Naive thymus-derived CD4-positive, alpha-beta T cell (primary cell): ENCODE results near the gene PGF. TPM values are rescaled to one million over a fixed set of nuclear protein-coding genes. Genes with fewer than 3 reads are reported as not detected.

Experiments used
- ATAC-seq: fragments of 150-1000 bp; cut with Tn5 transposase; 2 replicates; pipeline ENCODE4 v1.10.0; 2021; ENCODE audit warnings: mild to moderate bottlenecking, moderate library complexity
- CTCF ChIA-PET: fragments of 350-600 bp; sonication (Branson Sonifier 250); formaldehyde crosslinking; loops from one replicate; lab custom pipeline; 2021; ENCODE audit warnings: antibody characterized with exemption; lab: Charles Lee
- POLR2A ChIA-PET: fragments of 350-600 bp; sonication (Branson Sonifier 250); formaldehyde crosslinking; loops from one replicate; lab custom pipeline; 2021; ENCODE audit warnings: antibody characterized with exemption, inconsistent platforms; lab: Charles Lee
- DNase-seq, 9 donors: peaks; one replicate each; pipeline versions ENCODE4 v3.0.0 to v3.0.0-alpha.2; 2020 to 2022; ENCODE audit warnings: mixed read lengths in 1 of 9
- H3K27ac ChIP-seq: one replicate; pipeline ENCODE4 v1.7.0; 2013; ENCODE audit warnings: mild to moderate bottlenecking, low read depth, low read length, moderate library complexity
- H3K27me3 ChIP-seq, 2 donors: one replicate each; pipeline ENCODE4 v1.7.0; 2013; ENCODE audit warnings: low read length in 2 of 2, mild to moderate bottlenecking in 2 of 2, moderate library complexity in 2 of 2; ENCODE audit not compliant: control insufficient read depth in 2 of 2, insufficient read depth in 2 of 2
- H3K36me3 ChIP-seq, 3 experiments: 1 replicate in 2 of 3; 2 replicates in 1 of 3; pipeline ENCODE4 v1.7.0; 2013; ENCODE audit warnings: low read length in 3 of 3, mild to moderate bottlenecking in 3 of 3, moderate library complexity in 1 of 3; ENCODE audit not compliant: insufficient read depth in 3 of 3, control insufficient read depth in 2 of 3
- H3K4me1 ChIP-seq, 2 donors: one replicate each; pipeline ENCODE4 v1.7.0; 2013; ENCODE audit warnings: low read length in 2 of 2, mild to moderate bottlenecking in 2 of 2, moderate library complexity in 1 of 2; ENCODE audit not compliant: control insufficient read depth in 2 of 2, insufficient read depth in 2 of 2
- H3K4me3 ChIP-seq: 2 replicates; pipeline ENCODE4 v1.7.0; 2013; ENCODE audit warnings: mild to moderate bottlenecking, low read length
- H3K9me3 ChIP-seq, 3 experiments: 1 replicate in 2 of 3; 2 replicates in 1 of 3; pipeline ENCODE4 v1.7.0; 2013; ENCODE audit warnings: low read length in 3 of 3; ENCODE audit not compliant: control insufficient read depth in 2 of 3
- H3K27ac Mint-ChIP-seq, 9 donors: one replicate each; pipeline ENCODE4 v1.8.0; 2020 to 2022; ENCODE audit warnings: mixed read lengths in 9 of 9, mild to moderate bottlenecking in 8 of 9, moderate library complexity in 5 of 9, inconsistent platforms in 2 of 9
- H3K27me3 Mint-ChIP-seq, 5 donors: one replicate each; pipeline ENCODE4 v1.8.0; 2021 to 2022; ENCODE audit warnings: mixed read lengths in 5 of 5, mild to moderate bottlenecking in 1 of 5
- H3K36me3 Mint-ChIP-seq, 5 donors: one replicate each; pipeline ENCODE4 v1.8.0; 2020 to 2022; ENCODE audit warnings: mixed read lengths in 5 of 5, mild to moderate bottlenecking in 3 of 5, inconsistent platforms in 1 of 5
- H3K4me1 Mint-ChIP-seq, 7 donors: one replicate each; pipeline ENCODE4 v1.8.0; 2020 to 2022; ENCODE audit warnings: mixed read lengths in 7 of 7, mild to moderate bottlenecking in 3 of 7, inconsistent platforms in 1 of 7
- H3K4me3 Mint-ChIP-seq, 10 donors: one replicate each; pipeline ENCODE4 v1.8.0; 2020 to 2022; ENCODE audit warnings: mild to moderate bottlenecking in 10 of 10, mixed read lengths in 10 of 10, moderate library complexity in 6 of 10, inconsistent platforms in 2 of 10
- H3K9me3 Mint-ChIP-seq, 11 donors: one replicate each; pipeline ENCODE4 v1.8.0; 2020 to 2022; ENCODE audit warnings: mixed read lengths in 11 of 11, mild to moderate bottlenecking in 4 of 11, inconsistent platforms in 1 of 11, moderate library complexity in 1 of 11
- intact Hi-C, 2 donors: fragments of 100-400 bp; cut with micrococcal nuclease; formaldehyde crosslinking; loops; one replicate each; pipeline ENCODE4 v1.15.1; 2023
- polyA plus RNA-seq, 2 donors: library from polyadenylated mRNA; unstranded; fragments of 300-500 nt; fragmentation: Illumina TruSeq; gene quantifications; one replicate each; pipeline ENCODE4 v1.2.3, GENCODE V29; 2021
- total RNA-seq, 6 experiments: library from RNA in 5 of 6; stranded (reverse) in 5 of 6; gene quantifications; 1 replicate in 5 of 6; 2 replicates in 1 of 6; pipeline ENCODE4 v1.2.3 and lab custom pipeline; 2021 to 2026

The PGF gene
- total and polyA plus RNA-seq, 7 experiments from 2014 or later: 0.17 to 0.37 (median 0.22) TPM; not detected in 4

- peak overlapping the region in 3 of 9 donors; percentile 3 to 17 (median 15) for H3K27ac Mint-ChIP-seq
- H3K4me3 Mint-ChIP-seq: no peak overlapping the region
- no peaks in the 10 kb centered on the region for H3K27me3 Mint-ChIP-seq
- DNase-seq (no peak), ATAC-seq (no peak)
- POLR2A ChIA-PET: interaction anchor here (0.9 to 4.0 kb wide), 2 partner anchors 16 to 37 kb away, joined by 3 to 20 read pairs; partner anchors contain the start of gene DLST
- intact Hi-C loops: no loop called here
- H3K36me3 Mint-ChIP-seq: peaks cover 32 to 66% (median 42%) of the 10 kb centered on the region in 5 donors
- H3K9me3 ChIP-seq: no peaks in the 10 kb centered on the region
- peaks cover 47 to 99% (median 50%) of the 10 kb centered on the region in 3 experiments for H3K36me3 ChIP-seq
- no peaks in the 10 kb centered on the region for H3K4me1 ChIP-seq
- H3K27ac ChIP-seq: no peak overlapping the region
- H3K9me3 Mint-ChIP-seq: no peaks in the 10 kb centered on the region
- no peak overlapping the region for H3K4me3 ChIP-seq
- H3K27me3 ChIP-seq: no peaks in the 10 kb centered on the region
- peaks cover 0 to 12% (median 0%) of the 10 kb centered on the region in 7 donors for H3K4me1 Mint-ChIP-seq
- CTCF ChIA-PET: interaction anchor here (0.7 to 2.0 kb wide), 3 partner anchors 8 to 53 kb away, joined by 3 to 6 read pairs (median 3); no protein-coding TSS in a partner anchor
These were observed 57.8 kb downstream of the PGF start for GRCh38 chr14:74897642-74898041.

- Mint-ChIP-seq H3K9me3 (no peaks in the 10 kb centered on the region), H3K4me1 (peaks cover 0 to 12% (median 3%) of the 10 kb centered on the region in 7 donors), H3K36me3 (peaks cover 32 to 70% (median 43%) of the 10 kb centered on the region in 5 donors), H3K27ac (peak overlapping the region in 3 of 9 donors; percentile 6 to 43 (median 7)), H3K4me3 (no peak overlapping the region), H3K27me3 (no peaks in the 10 kb centered on the region)
- ChIA-PET POLR2A (interaction anchor here (4.0 kb wide), 1 partner anchor 15 kb away, joined by 20 read pairs; the partner anchor contains the start of gene DLST), CTCF (interaction anchor here (0.7 to 2.0 kb wide), 2 partner anchors 10 to 86 kb away, joined by 3 to 6 read pairs; no protein-coding TSS in a partner anchor)
- intact Hi-C loops: no loop called here
- Histone ChIP-seq H3K4me1 (no peaks in the 10 kb centered on the region), H3K4me3 (no peak overlapping the region), H3K27ac (no peak overlapping the region), H3K9me3 (no peaks in the 10 kb centered on the region), H3K27me3 (no peaks in the 10 kb centered on the region), H3K36me3 (peaks cover 41 to 99% (median 43%) of the 10 kb centered on the region in 3 experiments)
- no peak for DNase-seq
- no peak for ATAC-seq
These were observed 59.0 kb downstream of the PGF start for GRCh38 chr14:74896400-74896799.

DNA sequence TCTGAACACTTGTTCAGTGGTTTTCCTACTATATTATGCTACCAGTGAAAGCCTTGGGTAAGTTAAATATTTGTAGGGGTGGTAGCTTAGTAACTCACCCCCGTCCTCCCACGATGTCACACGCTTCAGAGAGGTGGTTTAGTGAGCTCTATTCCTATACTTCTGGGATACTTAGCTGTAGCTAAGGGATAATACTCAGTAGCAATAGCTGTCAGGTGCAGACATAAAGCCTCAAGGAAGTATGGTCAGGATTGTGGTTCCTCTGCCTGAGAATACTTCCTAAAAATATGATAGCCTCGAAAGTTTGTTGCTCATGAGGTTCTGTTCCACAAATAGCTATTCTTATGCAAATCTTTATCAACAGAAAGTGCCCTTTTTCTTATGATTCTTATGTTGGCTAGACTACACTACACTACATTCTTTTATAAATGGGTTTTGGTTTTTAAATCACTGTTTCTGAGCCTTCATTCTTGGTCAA is 61.7 kb downstream of the PGF start:
- H3K4me3 ChIP-seq: no peak overlapping the region
- no peak overlapping the region for H3K27ac ChIP-seq
- no peaks in the 10 kb centered on the region for H3K27me3 ChIP-seq
- H3K4me1 ChIP-seq: no peaks in the 10 kb centered on the region
- Mint-ChIP-seq H3K9me3 (no peaks in the 10 kb centered on the region), H3K4me3 (no peak overlapping the region), H3K27me3 (no peaks in the 10 kb centered on the region), H3K36me3 (peaks cover 17 to 67% (median 37%) of the 10 kb centered on the region in 5 donors), H3K4me1 (peaks cover 0 to 11% (median 7%) of the 10 kb centered on the region in 7 donors), H3K27ac (peak overlapping the region in 5 of 9 donors; percentile 9 to 78 (median 36))
- ATAC-seq: peak; percentile 47
- peaks cover 18 to 93% (median 28%) of the 10 kb centered on the region in 3 experiments for H3K36me3 ChIP-seq
- intact Hi-C loops: no loop called here
- DNase-seq: no peak
- ChIA-PET CTCF (interaction anchor here (1.0 to 2.7 kb wide), 4 partner anchors 9 to 33 kb away, joined by 3 to 22 read pairs (median 7); no protein-coding TSS in a partner anchor), POLR2A (interaction anchor here (0.6 to 1.7 kb wide), 5 partner anchors 8 to 31 kb away, joined by 3 to 5 read pairs (median 3); no protein-coding TSS in a partner anchor)
- no peaks in the 10 kb centered on the region for H3K9me3 ChIP-seq

DNA sequence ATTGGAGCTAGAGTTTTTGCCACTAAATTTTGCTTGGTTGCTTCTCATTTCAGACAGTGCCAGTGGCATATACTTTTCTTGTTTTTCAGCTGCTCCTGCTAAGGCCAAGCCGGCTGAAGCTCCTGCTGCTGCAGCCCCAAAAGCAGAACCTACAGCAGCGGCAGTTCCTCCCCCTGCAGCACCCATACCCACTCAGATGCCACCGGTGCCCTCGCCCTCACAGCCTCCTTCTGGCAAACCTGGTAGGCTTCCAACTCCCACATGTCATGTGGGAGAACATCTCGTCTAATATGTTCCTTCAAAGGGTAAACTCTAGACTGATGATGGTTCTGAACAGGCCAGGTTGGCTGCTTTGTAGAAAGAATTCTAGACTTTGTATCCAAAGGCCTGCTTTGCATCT is 62.7 kb downstream of the PGF start:
- Mint-ChIP-seq H3K4me3 (no peak overlapping the region), H3K36me3 (peaks cover 16 to 62% (median 37%) of the 10 kb centered on the region in 5 donors), H3K27ac (peak overlapping the region in 6 of 9 donors; percentile 21 to 59 (median 42)), H3K4me1 (peaks cover 6 to 19% (median 16%) of the 10 kb centered on the region in 7 donors), H3K27me3 (no peaks in the 10 kb centered on the region), H3K9me3 (no peaks in the 10 kb centered on the region)
- DNase-seq (no peak), ATAC-seq (no peak)
- Histone ChIP-seq H3K4me1 (peaks cover 0 to 6% of the 10 kb centered on the region in 2 donors), H3K27me3 (no peaks in the 10 kb centered on the region), H3K4me3 (no peak overlapping the region), H3K9me3 (no peaks in the 10 kb centered on the region), H3K27ac (no peak overlapping the region), H3K36me3 (peaks cover 14 to 85% (median 20%) of the 10 kb centered on the region in 3 experiments)
- intact Hi-C loops: no loop called here
- ChIA-PET CTCF (interaction anchor here (1.0 to 2.7 kb wide), 3 partner anchors 10 to 32 kb away, joined by 3 to 22 read pairs (median 3); no protein-coding TSS in a partner anchor), POLR2A (interaction anchor here (0.7 to 1.6 kb wide), 3 partner anchors 10 to 28 kb away, joined by 3 read pairs; no protein-coding TSS in a partner anchor)

- Mint-ChIP-seq H3K9me3 (no peaks in the 10 kb centered on the region), H3K4me3 (no peak overlapping the region), H3K4me1 (peaks cover 8 to 22% (median 19%) of the 10 kb centered on the region in 7 donors), H3K27ac (peak overlapping the region in 1 of 9 donors; percentile 37), H3K36me3 (peaks cover 16 to 54% (median 28%) of the 10 kb centered on the region in 5 donors), H3K27me3 (no peaks in the 10 kb centered on the region)
- no peak overlapping the region for H3K4me3 ChIP-seq
- H3K9me3 ChIP-seq: no peaks in the 10 kb centered on the region
- peaks cover 14 to 77% (median 20%) of the 10 kb centered on the region in 3 experiments for H3K36me3 ChIP-seq
- peaks cover 0 to 9% of the 10 kb centered on the region in 2 donors for H3K4me1 ChIP-seq
- H3K27me3 ChIP-seq: no peaks in the 10 kb centered on the region
- no peak for ATAC-seq
- CTCF ChIA-PET: interaction anchor here (0.9 to 1.3 kb wide), 3 partner anchors 14 to 33 kb away, joined by 3 read pairs; no protein-coding TSS in a partner anchor
- POLR2A ChIA-PET: no interaction called here
- no peak overlapping the region for H3K27ac ChIP-seq
- no peak for DNase-seq
- intact Hi-C loops: no loop called here
These were observed 63.5 kb downstream of the PGF start for GRCh38 chr14:74891870-74892269.
